Activated naive CD4-positive, alpha-beta T cell treated with anti-CD3 and anti-CD28 coated beads, Interleukin-2, amount 10 ng/mL, durations not matched to agents 7 days and 5 days (primary cell): Measurements from ENCODE around the gene CDK18.

Source experiments
- CTCF ChIA-PET: fragments of 350-600 bp; sonication (Branson Sonifier 250); formaldehyde crosslinking; loops from one replicate; lab custom pipeline; 2021; ENCODE audit warnings: antibody characterized with exemption; lab: Charles Lee
- DNase-seq: peaks from one replicate; pipeline ENCODE4 v3.0.0-alpha.2; 2020
- H3K27ac Mint-ChIP-seq: one replicate; pipeline ENCODE4 v1.8.0; 2021; ENCODE audit warnings: mild to moderate bottlenecking, moderate library complexity, mixed read lengths
- H3K27me3 Mint-ChIP-seq: one replicate; pipeline ENCODE4 v1.8.0; 2021; ENCODE audit warnings: mild to moderate bottlenecking, mixed read lengths
- H3K36me3 Mint-ChIP-seq: one replicate; pipeline ENCODE4 v1.8.0; 2021; ENCODE audit warnings: mixed read lengths
- H3K4me1 Mint-ChIP-seq: one replicate; pipeline ENCODE4 v1.8.0; 2021; ENCODE audit warnings: mixed read lengths
- H3K4me3 Mint-ChIP-seq: one replicate; pipeline ENCODE4 v1.8.0; 2021; ENCODE audit warnings: mild to moderate bottlenecking, moderate library complexity, mixed read lengths
- H3K9me3 Mint-ChIP-seq: one replicate; pipeline ENCODE4 v1.8.0; 2021; ENCODE audit warnings: mixed read lengths

CDK18 gene

DNA sequence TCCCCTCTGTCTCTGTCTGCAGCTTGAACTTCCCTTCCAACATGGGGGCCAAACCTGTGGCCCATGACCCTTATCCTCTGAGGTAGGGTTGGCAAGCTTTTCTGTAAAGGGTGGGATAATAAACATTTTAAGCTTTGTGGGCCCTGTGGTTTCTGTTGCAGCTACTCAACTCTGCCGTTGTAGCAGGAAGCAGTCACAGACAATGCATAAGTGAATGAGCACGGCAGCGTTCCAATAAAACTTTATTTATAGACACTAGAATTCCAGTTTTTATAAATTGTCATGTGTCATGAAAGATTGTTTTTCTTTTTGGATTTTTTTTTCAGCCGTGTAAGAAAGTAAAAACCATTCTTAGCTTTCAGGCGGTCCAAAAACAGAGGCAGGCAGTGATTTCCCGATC is 18.2 kb upstream of the CDK18 start:
- Mint-ChIP-seq H3K27ac (no peak overlapping the region), H3K36me3 (no peaks in the 10 kb centered on the region), H3K27me3 (peaks cover 85% of the 10 kb centered on the region), H3K4me3 (no peak overlapping the region), H3K4me1 (peaks cover 4% of the 10 kb centered on the region), H3K9me3 (no peaks in the 10 kb centered on the region)
- DNase-seq = no peak
- CTCF ChIA-PET = interaction anchor here (0.7 to 12.9 kb wide), 33 partner anchors 12 to 642 kb away, joined by 3 to 216 read pairs (median 5); partner anchors contain the start of gene KLHDC8A

GRCh38 chr1:205488074-205488723 is 16.3 kb upstream of the CDK18 start:
- CTCF ChIA-PET = interaction anchor here (0.7 to 12.9 kb wide), 32 partner anchors 8 to 231 kb away, joined by 3 to 216 read pairs (median 4); partner anchors contain the start of genes CDK18 and KLHDC8A
- H3K27ac Mint-ChIP-seq = no peak overlapping the region

DNA sequence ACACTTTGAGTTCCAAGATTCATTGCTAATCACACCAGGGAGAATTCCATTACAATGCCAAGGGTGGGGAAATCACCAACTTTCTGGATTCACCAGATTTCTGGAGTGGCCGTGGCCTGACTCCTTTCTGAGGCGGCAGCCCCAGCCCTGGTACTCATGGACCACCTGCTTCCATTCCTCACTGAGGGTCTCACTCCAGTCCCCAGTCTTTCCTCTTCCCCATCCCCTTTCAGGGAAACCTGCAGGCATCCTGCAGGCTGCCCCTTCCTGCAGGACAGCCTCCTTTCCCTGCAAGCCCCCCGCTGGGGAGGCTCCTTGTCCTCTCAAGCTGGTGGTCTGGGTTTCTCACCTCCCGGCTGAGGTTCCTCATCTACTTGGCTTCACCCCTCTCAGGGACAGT is 12.7 kb upstream of the CDK18 start:
- no peaks in the 10 kb centered on the region for H3K36me3 Mint-ChIP-seq
- H3K4me1 Mint-ChIP-seq = no peaks in the 10 kb centered on the region
- no peak overlapping the region for H3K4me3 Mint-ChIP-seq
- no peak for DNase-seq
- no peak overlapping the region for H3K27ac Mint-ChIP-seq
- CTCF ChIA-PET = interaction anchor here (1.3 to 12.9 kb wide), 2 partner anchors 33 to 166 kb away, joined by 3 to 216 read pairs; no protein-coding TSS in a partner anchor
- peaks cover 85% of the 10 kb centered on the region for H3K27me3 Mint-ChIP-seq
- H3K9me3 Mint-ChIP-seq = no peaks in the 10 kb centered on the region

More at GRCh38 chr1:205488074-205488723, 16.3 kb upstream of the CDK18 start:
- Mint-ChIP-seq H3K4me1 (no peaks in the 10 kb centered on the region), H3K9me3 (no peaks in the 10 kb centered on the region), H3K36me3 (no peaks in the 10 kb centered on the region), H3K4me3 (no peak overlapping the region), H3K27me3 (peaks cover 85% of the 10 kb centered on the region)
- peak; percentile 60 for DNase-seq

- CTCF ChIA-PET = interaction anchor here (1.1 to 12.9 kb wide), 3 partner anchors 33 to 701 kb away, joined by 3 to 216 read pairs (median 4); no protein-coding TSS in a partner anchor
- H3K36me3 Mint-ChIP-seq = no peaks in the 10 kb centered on the region
- no peak for DNase-seq
- H3K4me1 Mint-ChIP-seq = no peaks in the 10 kb centered on the region
- H3K27ac Mint-ChIP-seq = no peak overlapping the region
- no peak overlapping the region for H3K4me3 Mint-ChIP-seq
- peaks cover 81% of the 10 kb centered on the region for H3K27me3 Mint-ChIP-seq
- no peaks in the 10 kb centered on the region for H3K9me3 Mint-ChIP-seq
Observed at GRCh38 chr1:205492201-205492667, 12.2 kb upstream of the CDK18 start.

DNA sequence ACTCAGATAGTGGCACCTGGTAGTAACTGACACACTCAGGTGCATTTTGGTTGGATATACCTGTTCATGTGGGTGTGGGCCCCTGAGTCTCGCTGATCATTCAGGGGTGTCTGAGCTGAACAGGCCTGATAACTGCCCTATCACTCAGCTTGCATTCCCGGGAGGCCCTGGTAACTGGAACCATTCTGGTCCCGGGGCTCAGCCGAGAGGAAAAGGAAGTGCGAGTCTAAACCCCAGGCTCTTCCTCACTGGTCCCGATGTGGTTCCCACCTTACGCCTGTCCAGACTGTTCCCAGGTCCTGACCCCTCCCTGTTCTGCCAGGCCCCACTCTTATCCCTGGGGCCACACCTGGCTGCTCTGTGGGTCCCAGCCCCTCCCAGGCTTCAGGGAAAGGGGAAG is 11.7 kb upstream of the CDK18 start:
- H3K27me3 Mint-ChIP-seq = peaks cover 78% of the 10 kb centered on the region

GRCh38 chr1:205493241-205494085 is 11.0 kb upstream of the CDK18 start:
- Mint-ChIP-seq H3K27ac (no peak overlapping the region), H3K9me3 (no peaks in the 10 kb centered on the region), H3K36me3 (no peaks in the 10 kb centered on the region), H3K4me1 (no peaks in the 10 kb centered on the region), H3K27me3 (peaks cover 72% of the 10 kb centered on the region), H3K4me3 (no peak overlapping the region)
- DNase-seq = no peak
- CTCF ChIA-PET = interaction anchor here (0.6 to 12.9 kb wide), 5 partner anchors 9 to 702 kb away, joined by 3 to 216 read pairs (median 3); no protein-coding TSS in a partner anchor

More for the DNA sequence above, 11.7 kb upstream of the CDK18 start:
- H3K4me3 Mint-ChIP-seq = no peak overlapping the region
- no peaks in the 10 kb centered on the region for H3K9me3 Mint-ChIP-seq
- DNase-seq = no peak
- CTCF ChIA-PET = interaction anchor here (0.6 to 12.9 kb wide), 6 partner anchors 9 to 702 kb away, joined by 3 to 216 read pairs (median 3); no protein-coding TSS in a partner anchor
- no peaks in the 10 kb centered on the region for H3K36me3 Mint-ChIP-seq
- H3K27ac Mint-ChIP-seq = no peak overlapping the region
- no peaks in the 10 kb centered on the region for H3K4me1 Mint-ChIP-seq

- H3K36me3 Mint-ChIP-seq = no peaks in the 10 kb centered on the region
- no peak overlapping the region for H3K27ac Mint-ChIP-seq
- peaks cover 68% of the 10 kb centered on the region for H3K27me3 Mint-ChIP-seq
- DNase-seq = no peak
- H3K9me3 Mint-ChIP-seq = no peaks in the 10 kb centered on the region
- CTCF ChIA-PET = interaction anchor here (12.9 kb wide), 1 partner anchor 31 kb away, joined by 216 read pairs; no protein-coding TSS in a partner anchor
- H3K4me1 Mint-ChIP-seq = no peaks in the 10 kb centered on the region
- H3K4me3 Mint-ChIP-seq = no peak overlapping the region
Observed at GRCh38 chr1:205494115-205494514, 10.4 kb upstream of the CDK18 start.

GRCh38 chr1:205495237-205495823 is 9.1 kb upstream of the CDK18 start:
- Mint-ChIP-seq H3K36me3 (no peaks in the 10 kb centered on the region), H3K27ac (no peak overlapping the region), H3K27me3 (peaks cover 56% of the 10 kb centered on the region), H3K4me3 (no peak overlapping the region), H3K4me1 (no peaks in the 10 kb centered on the region), H3K9me3 (no peaks in the 10 kb centered on the region)
- CTCF ChIA-PET = interaction anchor here (1.4 to 1.7 kb wide), 3 partner anchors 11 to 32 kb away, joined by 3 to 4 read pairs (median 3); no protein-coding TSS in a partner anchor
- no peak for DNase-seq

DNA sequence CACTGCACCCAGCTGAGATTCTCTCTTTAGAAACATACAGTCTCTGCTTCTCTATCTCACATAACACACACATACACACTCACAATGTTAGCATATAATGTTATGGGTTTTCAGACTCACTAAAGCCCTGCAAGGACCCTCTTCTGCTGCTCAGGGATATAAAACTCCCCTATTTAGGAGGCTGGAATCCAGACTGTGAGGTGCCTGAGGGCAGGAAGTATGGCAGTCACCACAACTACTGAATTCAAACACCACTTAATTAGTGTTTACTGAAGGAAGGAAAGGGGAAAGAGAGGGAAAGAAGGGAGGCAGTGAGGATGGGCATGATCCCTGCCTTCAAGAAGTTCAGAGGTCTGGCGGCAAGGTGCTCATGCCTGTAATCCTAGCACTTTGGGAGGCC is 7.8 kb upstream of the CDK18 start:
- Mint-ChIP-seq H3K27ac (no peak overlapping the region), H3K27me3 (peaks cover 47% of the 10 kb centered on the region)
- CTCF ChIA-PET = interaction anchor here (1.4 to 3.1 kb wide), 3 partner anchors 9 to 31 kb away, joined by 3 to 16 read pairs (median 4); no protein-coding TSS in a partner anchor

DNA sequence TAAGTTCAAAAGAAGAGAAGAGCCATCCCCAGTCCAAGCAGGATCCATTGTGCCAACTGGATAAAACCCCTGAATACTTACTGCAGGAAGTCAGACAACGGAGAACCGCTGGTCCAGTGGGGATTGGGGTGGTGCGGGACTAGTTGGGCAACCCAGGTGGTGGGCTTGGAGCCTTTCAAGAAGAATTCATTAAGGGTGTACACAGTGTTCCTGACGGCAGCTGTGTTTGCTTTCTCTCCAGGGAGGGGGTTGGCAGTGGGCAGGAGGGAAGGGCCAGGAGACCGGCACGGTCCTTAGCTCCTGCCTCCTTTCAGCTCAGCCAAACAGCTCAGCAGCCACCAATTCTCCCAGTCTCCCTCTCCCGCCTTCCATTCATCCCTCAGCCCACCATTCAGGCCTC is 7.1 kb upstream of the CDK18 start:
- Mint-ChIP-seq H3K36me3 (no peaks in the 10 kb centered on the region), H3K27ac (no peak overlapping the region), H3K9me3 (no peaks in the 10 kb centered on the region), H3K4me3 (no peak overlapping the region), H3K4me1 (no peaks in the 10 kb centered on the region), H3K27me3 (peaks cover 40% of the 10 kb centered on the region)
- DNase-seq = no peak
- CTCF ChIA-PET = interaction anchor here (1.6 to 3.1 kb wide), 2 partner anchors 9 to 27 kb away, joined by 6 to 16 read pairs; no protein-coding TSS in a partner anchor

More for the DNA sequence above, 7.8 kb upstream of the CDK18 start:
- Mint-ChIP-seq H3K4me3 (no peak overlapping the region), H3K9me3 (no peaks in the 10 kb centered on the region), H3K36me3 (no peaks in the 10 kb centered on the region), H3K4me1 (no peaks in the 10 kb centered on the region)
- DNase-seq = no peak

GRCh38 chr1:205499789-205500188 is 4.7 kb upstream of the CDK18 start:
- CTCF ChIA-PET = interaction anchor here (0.8 to 3.1 kb wide), 4 partner anchors 12 to 158 kb away, joined by 3 to 16 read pairs (median 8); no protein-coding TSS in a partner anchor

GRCh38 chr1:205500240-205501233 is 3.9 kb upstream of the CDK18 start:
- peaks cover 39% of the 10 kb centered on the region for H3K27me3 Mint-ChIP-seq
- no peak for DNase-seq
- no peaks in the 10 kb centered on the region for H3K36me3 Mint-ChIP-seq
- no peak overlapping the region for H3K4me3 Mint-ChIP-seq
- peaks cover 12% of the 10 kb centered on the region for H3K4me1 Mint-ChIP-seq
- H3K9me3 Mint-ChIP-seq = no peaks in the 10 kb centered on the region
- no peak overlapping the region for H3K27ac Mint-ChIP-seq
- CTCF ChIA-PET = interaction anchor here (0.8 to 3.1 kb wide), 4 partner anchors 12 to 23 kb away, joined by 3 to 20 read pairs (median 10); no protein-coding TSS in a partner anchor

More at GRCh38 chr1:205499789-205500188, 4.7 kb upstream of the CDK18 start:
- H3K4me1 Mint-ChIP-seq = peaks cover 5% of the 10 kb centered on the region
- H3K9me3 Mint-ChIP-seq = no peaks in the 10 kb centered on the region
- H3K36me3 Mint-ChIP-seq = no peaks in the 10 kb centered on the region
- H3K27me3 Mint-ChIP-seq = peaks cover 39% of the 10 kb centered on the region
- no peak overlapping the region for H3K4me3 Mint-ChIP-seq
- no peak for DNase-seq
- no peak overlapping the region for H3K27ac Mint-ChIP-seq
